H1 (cell line): Measurements from ENCODE around the gene KLF7. TPM values are rescaled to one million over a fixed set of nuclear protein-coding genes. Genes with fewer than 3 reads are reported as not detected.

ENCODE experiments used
- CTCF ChIA-PET: fragments of 300-600 bp; sonication (Branson Sonifier 250); formaldehyde crosslinking; loops from one replicate; lab custom pipeline; 2021; ENCODE audit not compliant: partially characterized antibody; lab: Charles Lee
- POLR2A ChIA-PET: fragments of 300-600 bp; sonication (Branson Sonifier 250); formaldehyde crosslinking; loops from one replicate; lab custom pipeline; 2021; ENCODE audit warnings: inconsistent platforms; ENCODE audit not compliant: partially characterized antibody; lab: Charles Lee
- DNase-seq, 2 experiments: peaks; one replicate each; pipeline versions ENCODE4 v3.0.0 to v3.0.0-alpha.2; 2010 to 2022; ENCODE audit warnings: low spot score in 2 of 2, low read depth in 1 of 2, mixed read lengths in 1 of 2
- FAIRE-seq: peaks from 2 replicates; lab custom pipeline; 2011; peaks lifted over from hg19 to GRCh38; lab: Jason Lieb, UNC
- H2AFZ ChIP-seq: 2 replicates; pipeline ENCODE4 v1.8.1; 2012; ENCODE audit warnings: low read length, inconsistent platforms
- H2AK5ac ChIP-seq: 2 replicates; pipeline ENCODE4 v1.6.1; 2013; ENCODE audit warnings: low read depth, low read length
- H2BK120ac ChIP-seq: replicated peaks from 2 replicates; pipeline ENCODE3; 2013; ENCODE audit warnings: low read depth, low read length, inconsistent platforms
- H2BK12ac ChIP-seq: 2 replicates; pipeline ENCODE4 v1.6.1; 2013; ENCODE audit warnings: low read depth, low read length
- H2BK15ac ChIP-seq: 2 replicates; pipeline ENCODE4 v1.6.1; 2013; ENCODE audit warnings: low read length
- H2BK20ac ChIP-seq: 2 replicates; pipeline ENCODE4 v1.6.1; 2013; ENCODE audit warnings: low read length
- H2BK5ac ChIP-seq: 2 replicates; pipeline ENCODE4 v1.6.1; 2013; ENCODE audit warnings: low read depth, low read length
- H3K14ac ChIP-seq: 2 replicates; pipeline ENCODE4 v1.6.1; 2013; ENCODE audit warnings: inconsistent platforms; ENCODE audit not compliant: insufficient read length
- H3K18ac ChIP-seq: 2 replicates; pipeline ENCODE4 v1.6.1; 2013; ENCODE audit warnings: low read length; ENCODE audit errors: extremely low read depth
- H3K23ac ChIP-seq: 2 replicates; pipeline ENCODE4 v1.6.1; 2013; ENCODE audit warnings: inconsistent platforms; ENCODE audit not compliant: insufficient read length
- H3K23me2 ChIP-seq: 2 replicates; pipeline ENCODE4 v1.6.1; 2013; ENCODE audit warnings: low read depth, low read length
- H3K27ac ChIP-seq: 2 replicates; pipeline ENCODE4 v1.6.1; 2011; ENCODE audit warnings: low read depth, low read length, inconsistent platforms
- H3K27me3 ChIP-seq, 4 experiments: replicated peaks in 1 of 4; 1 replicate in 1 of 4; 2 replicates in 3 of 4; pipeline versions ENCODE4 v1.6.1 to v1.8.1; 2011 to 2013; ENCODE audit warnings: low read length in 3 of 4, mild to moderate bottlenecking in 3 of 4, inconsistent platforms in 2 of 4, mixed read lengths in 2 of 4, moderate library complexity in 1 of 4; ENCODE audit not compliant: control insufficient read depth in 3 of 4, insufficient read depth in 3 of 4; ENCODE audit errors: extremely low read depth in 1 of 4
- H3K36me3 ChIP-seq, 4 experiments: 2 replicates each; pipeline versions ENCODE4 v1.6.1 to v1.8.1; 2011 to 2013; ENCODE audit warnings: mild to moderate bottlenecking in 4 of 4, low read length in 3 of 4, moderate library complexity in 2 of 4, control low read depth in 1 of 4, inconsistent platforms in 1 of 4; ENCODE audit not compliant: insufficient read depth in 4 of 4, control insufficient read depth in 2 of 4
- H3K4ac ChIP-seq: replicated peaks from 2 replicates; pipeline ENCODE3; 2013; ENCODE audit warnings: low read length, low read depth, mixed read lengths, inconsistent platforms; ENCODE audit not compliant: insufficient read length
- H3K4me1 ChIP-seq, 4 experiments: replicated peaks in 1 of 4; 1 replicate in 1 of 4; 2 replicates in 3 of 4; pipeline versions ENCODE4 v1.6.1 to v1.8.1; 2011 to 2013; ENCODE audit warnings: low read length in 3 of 4, inconsistent platforms in 2 of 4, mixed read lengths in 1 of 4; ENCODE audit not compliant: insufficient read depth in 4 of 4, control insufficient read depth in 3 of 4
- H3K4me2 ChIP-seq, 2 experiments: 2 replicates each; pipeline versions ENCODE4 v1.6.1 to v1.8.1; 2011 to 2013; ENCODE audit warnings: low read depth in 2 of 2, low read length in 2 of 2, control low read depth in 1 of 2, inconsistent platforms in 1 of 2, mild to moderate bottlenecking in 1 of 2; ENCODE audit not compliant: insufficient read depth in 1 of 2
- H3K4me3 ChIP-seq, 4 experiments: fragments of 200-600, 300-600 bp in 1 of 4; sonication (generic), shearing (Covaris generic), sonication (Bioruptor Twin) in 1 of 4; 2 replicates each; pipeline versions ENCODE4 v1.5.1 to v1.8.1; 2011 to 2016; ENCODE audit warnings: low read length in 4 of 4, low read depth in 3 of 4, control low read depth in 2 of 4, inconsistent platforms in 2 of 4, mild to moderate bottlenecking in 2 of 4, mixed read lengths in 1 of 4, moderate library complexity in 1 of 4; ENCODE audit not compliant: insufficient read depth in 2 of 4; ENCODE audit errors: extremely low read depth in 1 of 4
- H3K56ac ChIP-seq: replicated peaks from 2 replicates; pipeline ENCODE3; 2013; ENCODE audit warnings: low read depth, mild to moderate bottlenecking, mixed read lengths, low read length, inconsistent platforms; ENCODE audit not compliant: insufficient read length
- H3K79me1 ChIP-seq: 2 replicates; pipeline ENCODE4 v1.6.1; 2013; ENCODE audit warnings: low read depth, low read length, control low read depth
- H3K79me2 ChIP-seq, 2 experiments: 2 replicates each; pipeline versions ENCODE4 v1.6.1 to v1.8.1; 2012 to 2013; ENCODE audit warnings: low read length in 2 of 2, mild to moderate bottlenecking in 2 of 2, inconsistent platforms in 1 of 2; ENCODE audit not compliant: insufficient read depth in 2 of 2, control insufficient read depth in 1 of 2
- H3K9ac ChIP-seq, 4 experiments: replicated peaks in 1 of 4; 1 replicate in 1 of 4; 2 replicates in 3 of 4; pipeline versions ENCODE4 v1.6.1 to v1.8.1; 2011 to 2013; ENCODE audit warnings: low read depth in 3 of 4, low read length in 3 of 4, control low read depth in 2 of 4, mild to moderate bottlenecking in 2 of 4, moderate library complexity in 2 of 4, inconsistent platforms in 1 of 4; ENCODE audit errors: extremely low read depth in 1 of 4
- H3K9me3 ChIP-seq, 2 experiments: 2 replicates each; pipeline versions ENCODE4 v1.6.1 to v1.8.1; 2012 to 2013; ENCODE audit warnings: mild to moderate bottlenecking in 2 of 2, moderate library complexity in 2 of 2, control low read depth in 1 of 2, inconsistent platforms in 1 of 2, low read depth in 1 of 2, low read length in 1 of 2, mixed read lengths in 1 of 2; ENCODE audit not compliant: insufficient read depth in 2 of 2
- H4K20me1 ChIP-seq, 2 experiments: replicated peaks in 1 of 2; 2 replicates each; pipeline versions ENCODE3 to v1.8.1; 2011 to 2013; ENCODE audit warnings: inconsistent platforms in 2 of 2, low read length in 2 of 2, mild to moderate bottlenecking in 1 of 2; ENCODE audit not compliant: insufficient read depth in 2 of 2, control insufficient read depth in 1 of 2
- H4K5ac ChIP-seq: 2 replicates; pipeline ENCODE4 v1.6.1; 2013; ENCODE audit warnings: low read length, low read depth, mixed read lengths, inconsistent platforms; ENCODE audit not compliant: insufficient read length
- H4K8ac ChIP-seq: 2 replicates; pipeline ENCODE4 v1.8.0; 2013; ENCODE audit warnings: mild to moderate bottlenecking, moderate library complexity, low read length, inconsistent platforms; ENCODE audit not compliant: insufficient read depth; ENCODE audit errors: extremely low read depth
- H4K91ac ChIP-seq: replicated peaks from 2 replicates; pipeline ENCODE3; 2013; ENCODE audit warnings: low read length, mixed read lengths, inconsistent platforms; ENCODE audit not compliant: insufficient read length
- CREB1 ChIP-seq: IDR thresholded peaks from 2 replicates; pipeline ENCODE4 v1.6.1; 2012; ENCODE audit warnings: inconsistent platforms
- WGBS, 2 experiments: shearing (Covaris generic) in 1 of 2; methylation state at CpG; one replicate each; pipeline versions ENCODE4 v1.1.6 to v1.1.7; 2013 to 2015; ENCODE audit warnings: low lambda C conversion rate in 2 of 2, mixed read lengths in 2 of 2, inconsistent platforms in 1 of 2, low coverage in 1 of 2, missing lambda C conversion rate in 1 of 2; ENCODE audit not compliant: insufficient replicate concordance in 2 of 2, insufficient coverage in 1 of 2, insufficient read length in 1 of 2; ENCODE audit errors: extremely low coverage in 1 of 2, missing lambda C conversion rate in 1 of 2; 5-methylcytosine and 5-hydroxymethylcytosine counted together
- long read RNA-seq, 2 experiments: library from RNA in 1 of 2; library from capped mRNA in 1 of 2; stranded (forward); transcript quantifications; one replicate each; pipeline ENCODE4 v2.0.0, GENCODE V29; 2021; ENCODE audit warnings: inconsistent platforms in 1 of 2
- polyA minus RNA-seq, 3 experiments: library from RNA; depleted of rRNA, polyadenylated mRNA; stranded (reverse); fragments of >200 nt; gene quantifications; 1 replicate in 2 of 3; 2 replicates in 1 of 3; pipeline ENCODE4 v1.2.3, GENCODE V29; 2011
- polyA plus RNA-seq, 7 experiments: library from polyadenylated mRNA; depleted of rRNA in 3 of 7; stranded (reverse) in 5 of 7; unstranded in 2 of 7; fragments of >200 nt in 5 of 7; fragments of 200-250 nt in 2 of 7; gene quantifications; 1 replicate in 5 of 7; 2 replicates in 1 of 7; 4 replicates in 1 of 7; pipeline versions ENCODE4 v1.2.1 to v1.2.3, GENCODE V29; 2011 to 2013; ENCODE audit warnings: missing spikeins in 2 of 7, mixed read lengths in 2 of 7
- total RNA-seq: library from RNA; stranded (reverse); fragmentation: NEBNext Ultra II Directional; extraction: Animal tissue kit (Norgen Biotek cat#: 25700); gene quantifications from 2 replicates; pipeline ENCODE4 v1.2.1, GENCODE V29; 2021

KLF7 gene
- total RNA-seq: 21.3 and 23.3 TPM in 2 replicates
- polyA plus RNA-seq (2011; rRNA removed): 9.6 and 19.3 TPM in 2 replicates
- 11.3 TPM for polyA plus RNA-seq (2011; cell fraction: cytosol; rRNA removed)
- polyA plus RNA-seq (2011; cell fraction: nucleus; rRNA removed): 28.7 TPM
- polyA plus RNA-seq (2012, experiment 1 of 2): 7.7 to 13.3 TPM (median 12.2 TPM) in 4 replicates
- polyA plus RNA-seq (2012, experiment 2 of 2): 1.4 TPM
- 16.1 TPM for polyA plus RNA-seq (2013, experiment 1 of 2)
- 16.9 TPM for polyA plus RNA-seq (2013, experiment 2 of 2)
- polyA minus RNA-seq (2011; rRNA and poly(A)+ RNA removed): 21.9 and 35.0 TPM in 2 replicates
- polyA minus RNA-seq (2011; cell fraction: cytosol; rRNA and poly(A)+ RNA removed): 13.7 TPM
- polyA minus RNA-seq (2011; cell fraction: nucleus; rRNA and poly(A)+ RNA removed): 37.5 TPM
- long read RNA-seq, experiment 1, full-length matches to known transcripts: 3 of 17 reads
- long read RNA-seq, experiment 1, partial matches to known transcripts: 3 of 17 reads
- long read RNA-seq, experiment 1, other reads (novel, unspliced or antisense): 11 of 17 reads
- long read RNA-seq, experiment 2, full-length matches to known transcripts: 1 of 3 reads
- long read RNA-seq, experiment 2, partial matches to known transcripts: 1 of 3 reads
- long read RNA-seq, experiment 2, other reads (novel, unspliced or antisense): 1 of 3 reads

DNA sequence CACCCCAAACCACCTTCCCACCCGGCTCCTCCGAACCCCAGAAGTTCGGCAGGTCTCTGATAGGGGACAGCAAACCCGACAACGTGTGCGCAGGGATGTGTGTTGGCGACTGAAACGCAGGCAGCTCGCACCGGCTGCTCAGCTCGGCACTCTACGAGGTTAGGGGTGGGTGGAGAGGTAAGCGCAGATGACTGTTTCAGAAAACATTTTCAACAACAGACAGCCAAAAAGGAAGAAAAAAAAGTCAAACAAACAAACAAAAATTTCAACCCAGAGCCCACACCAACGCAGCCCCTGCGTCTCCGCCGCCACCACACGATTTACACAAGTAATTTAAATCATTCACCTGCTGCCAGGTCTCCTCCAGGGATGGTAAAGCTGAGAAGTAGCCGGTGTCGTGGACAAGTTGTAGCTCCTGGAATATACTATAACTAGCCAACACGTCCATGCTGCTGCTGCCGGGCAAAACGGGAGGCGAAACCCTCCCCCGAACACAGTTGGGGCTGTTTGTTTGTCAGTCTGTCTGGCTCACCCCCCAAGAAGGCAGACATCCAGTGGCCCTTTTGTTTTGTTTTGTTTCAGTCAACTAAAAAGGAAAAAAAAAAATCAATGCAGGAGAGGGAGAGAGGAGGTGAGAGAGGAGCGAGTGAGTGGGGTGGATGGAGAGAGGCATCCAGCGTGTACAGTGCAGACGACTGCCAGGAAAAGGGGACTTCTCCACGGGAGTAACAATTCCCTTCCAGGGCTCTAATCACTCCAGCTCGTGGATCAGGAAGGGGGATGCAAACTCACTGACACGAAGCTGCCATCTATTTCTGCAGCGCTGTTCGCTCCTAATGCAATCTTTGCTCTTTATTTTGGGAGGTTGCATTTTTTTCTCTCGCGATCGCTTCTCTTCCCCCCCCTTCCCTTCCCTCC lies at the start of gene KLF7:
Gene KLF7, minus strand, starts transcription at position 828 of the 918 bp plus-strand sequence. Its CDS starts 380 bp downstream, at position 448.
- peak within 1 kb of the TSS; percentile 95 for H2BK5ac ChIP-seq
- peak within 1 kb of the TSS; percentile 94 to 100 for H3K4me2 ChIP-seq
- H3K14ac ChIP-seq: no peak within 1 kb of the TSS
- peak within 1 kb of the TSS; percentile 84 to 97 (median 86) for H3K4me3 ChIP-seq
- ChIA-PET CTCF (interaction anchor here (0.8 to 2.5 kb wide), 13 partner anchors 9 to 381 kb away, joined by 3 to 9 read pairs (median 4); no protein-coding TSS in a partner anchor), POLR2A (interaction anchor here (0.7 to 5.5 kb wide), 36 partner anchors 11 to 364 kb away, joined by 3 to 103 read pairs (median 4); partner anchors contain the start of gene CREB1)
- FAIRE-seq (no peak), DNase-seq (no peak)
- H3K9ac ChIP-seq: peak within 1 kb of the TSS; percentile 95 to 99 (median 96)
- no peaks in the 10 kb centered on the region for H4K20me1 ChIP-seq
- whole genome bisulfite sequencing, 2 experiments: 1% methylated on average over 33 of the region's 36 CpGs; no CpG with 5 or more reads in 1 of the 2 experiments
- H3K27ac ChIP-seq: peak within 1 kb of the TSS; percentile 99
- peak within 1 kb of the TSS; percentile 29 for H3K4ac ChIP-seq
- peaks cover 4% of the 10 kb centered on the region; the same call in 1 of the 2 replicates for H3K79me1 ChIP-seq
- 0 out of 2 replicates have a peak within 1 kb of the TSS, but pooled peaks have one; percentile 11 for H2AFZ ChIP-seq
- peak within 1 kb of the TSS; percentile 29 for H2BK20ac ChIP-seq
- H3K23me2 ChIP-seq: peaks cover 25% of the 10 kb centered on the region
- peak within 1 kb of the TSS; percentile 46; the same call in 1 of the 2 replicates for H2AK5ac ChIP-seq
- no peaks in the 10 kb centered on the region; a peak in 2 of 7 replicates for H3K27me3 ChIP-seq
- peak within 1 kb of the TSS; percentile 85 for H3K56ac ChIP-seq
- peak within 1 kb of the TSS; percentile 4 for H2BK120ac ChIP-seq
- peak within 1 kb of the TSS; percentile 93; the same call in 1 of the 2 replicates for H2BK12ac ChIP-seq
- peaks cover 0 to 28% (median 22%) of the 10 kb centered on the region in 4 experiments; a peak in 6 of 7 replicates for H3K4me1 ChIP-seq
- H3K9me3 ChIP-seq: no peaks in the 10 kb centered on the region
- no peak within 1 kb of the TSS for H3K23ac ChIP-seq
- no peaks in the 10 kb centered on the region for H3K36me3 ChIP-seq
- peak within 1 kb of the TSS; percentile 99; the same call in 1 of the 2 replicates for H4K8ac ChIP-seq
- peak within 1 kb of the TSS; percentile 91 for H3K18ac ChIP-seq
- peaks cover 11 to 46% of the 10 kb centered on the region in 2 experiments; a peak in 3 of 4 replicates for H3K79me2 ChIP-seq
- peak within 1 kb of the TSS; percentile 87 for H4K5ac ChIP-seq
- peak within 1 kb of the TSS; percentile 65; the same call in 1 of the 2 replicates for H2BK15ac ChIP-seq
- H4K91ac ChIP-seq: peak within 1 kb of the TSS; percentile 82
- TF ChIP-seq CREB1: no peak
